Kidney epithelial cell (primary cell): ENCODE results near the gene IGSF9. TPM values are rescaled to one million over a fixed set of nuclear protein-coding genes. Genes with fewer than 3 reads are reported as not detected.
"Not testable (repeated sequence)": the region's sequence is repeated elsewhere in the genome, so short reads cannot be mapped to it uniquely, and the experiment has no call there.

Experiments used
- DNase-seq: peaks from one replicate; pipeline ENCODE4 v3.0.0-alpha.2; 2010; ENCODE audit warnings: low read depth
- H3K27me3 ChIP-seq: 2 replicates; pipeline ENCODE4 v1.6.0; 2011; ENCODE audit warnings: low read length; ENCODE audit not compliant: control insufficient read depth, insufficient read depth
- H3K36me3 ChIP-seq: 2 replicates; pipeline ENCODE4 v1.5.1; 2011; ENCODE audit warnings: low read length; ENCODE audit not compliant: control insufficient read depth, insufficient read depth
- H3K4me3 ChIP-seq: 2 replicates; pipeline ENCODE4 v1.5.1; 2011; ENCODE audit warnings: low read depth, mild to moderate bottlenecking, control low read depth, low read length
- CTCF ChIP-seq: IDR thresholded peaks from 2 replicates; pipeline ENCODE4 v1.5.1; 2011; ENCODE audit warnings: mild to moderate bottlenecking, moderate library complexity, low read length, control low read depth, inconsistent platforms; ENCODE audit not compliant: insufficient read depth, poor library complexity, severe bottlenecking
- total RNA-seq: library from RNA; depleted of rRNA; stranded (reverse); fragments of >200 nt; gene quantifications from 2 replicates; pipeline ENCODE4 v1.2.3, GENCODE V29; 2015

IGSF9 gene
- total RNA-seq, 1 donor from 2014 or later, result 1.7 TPM

- no peak for DNase-seq
- no peaks in the 10 kb centered on the region for H3K36me3 ChIP-seq
- no peak overlapping the region for H3K4me3 ChIP-seq
- no peak for TF ChIP-seq CTCF
- H3K27me3 ChIP-seq, result no peaks in the 10 kb centered on the region
Measured at GRCh38 chr1:159906960-159907359, 38.5 kb downstream of the IGSF9 start.

GRCh38 chr1:159904036-159904435, 41.4 kb downstream of the IGSF9 start:
- not testable (repeated sequence) for H3K27me3 ChIP-seq, DNase-seq, H3K4me3 ChIP-seq

GRCh38 chr1:159902541-159902940, 42.9 kb downstream of the IGSF9 start:
- DNase-seq, result no peak
- H3K36me3 ChIP-seq, result no peaks in the 10 kb centered on the region
- no peaks in the 10 kb centered on the region for H3K27me3 ChIP-seq
- no peak overlapping the region for H3K4me3 ChIP-seq
- no peak for TF ChIP-seq CTCF

More at GRCh38 chr1:159904036-159904435, 41.4 kb downstream of the IGSF9 start:
- H3K36me3 ChIP-seq, result not testable (repeated sequence)

- Histone ChIP-seq H3K27me3 (no peaks in the 10 kb centered on the region), H3K4me3 (no peak overlapping the region), H3K36me3 (no peaks in the 10 kb centered on the region)
- no peak for TF ChIP-seq CTCF
- DNase-seq, result no peak
Measured at GRCh38 chr1:159900755-159901360, 44.6 kb downstream of the IGSF9 start.

GRCh38 chr1:159900086-159900680, 45.2 kb downstream of the IGSF9 start, which contains the start of gene CFAP45:
CFAP45 (minus strand) TSS chr1:159900165; CDS start chr1:159900098, 67 bp downstream.
- no peak for DNase-seq
- H3K36me3 ChIP-seq, result no peaks in the 10 kb centered on the region
- no peaks in the 10 kb centered on the region for H3K27me3 ChIP-seq
- TF ChIP-seq CTCF, result no peak
- H3K4me3 ChIP-seq, result no peak within 1 kb of the TSS

- not testable (repeated sequence) for DNase-seq, H3K36me3 ChIP-seq, H3K27me3 ChIP-seq, H3K4me3 ChIP-seq
Measured at GRCh38 chr1:159899634-159900033, 45.8 kb downstream of the IGSF9 start.

- no peak for TF ChIP-seq CTCF
- H3K4me3 ChIP-seq, result no peak overlapping the region
Measured at GRCh38 chr1:159898527-159898926, 46.9 kb downstream of the IGSF9 start.

More at GRCh38 chr1:159898527-159898926, 46.9 kb downstream of the IGSF9 start:
- H3K36me3 ChIP-seq, result no peaks in the 10 kb centered on the region
- no peaks in the 10 kb centered on the region for H3K27me3 ChIP-seq
- DNase-seq, result no peak
